Peyer's patch (tissue), 4 donors: Measurements from ENCODE around the gene SELENOI.

Experiments used
- POLR2A ChIP-seq, 2 donors: fragments of 450-650 bp; IDR thresholded peaks; one replicate each; pipeline ENCODE4 v1.5.1; 2017; ENCODE audit warnings: antibody characterized with exemption in 2 of 2, mild to moderate bottlenecking in 2 of 2, moderate library complexity in 2 of 2
- TF ChIP-seq, protein P1 (sequence below), 6 experiments: fragments of 450-650 bp in 4 of 6; fragments of 200-600 bp in 2 of 6; sonication (generic) in 1 of 6; IDR thresholded peaks; one replicate each; pipeline ENCODE4 v1.5.1; 2017 to 2019; ENCODE audit warnings: antibody characterized with exemption in 6 of 6, mild to moderate bottlenecking in 3 of 6, moderate library complexity in 1 of 6

DNA sequence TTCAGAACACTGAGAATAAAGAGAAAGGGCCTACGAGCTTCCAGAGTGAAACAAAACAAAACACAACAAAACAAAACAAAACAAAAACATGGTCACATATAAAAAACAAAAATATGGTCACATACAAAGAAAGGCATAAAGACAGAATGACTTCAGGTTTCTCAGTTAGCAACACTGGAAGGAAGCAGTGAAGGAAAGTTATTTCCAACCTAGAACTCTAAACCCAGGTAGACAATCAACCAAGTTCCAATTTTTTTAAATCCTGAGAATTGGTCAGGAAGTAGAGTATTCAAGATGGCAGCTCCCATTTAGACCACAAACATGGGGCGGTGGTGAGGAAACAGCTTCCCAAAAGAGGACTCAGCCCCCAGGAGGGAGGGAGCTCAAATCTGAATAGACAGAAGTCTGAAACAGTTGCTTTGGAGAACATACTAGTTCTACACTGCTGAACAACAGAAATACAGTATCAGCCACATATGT, 64.9 kb downstream of the SELENOI start:
- no peak for TF ChIP-seq POLR2A (IDR thresholded peaks at IDR 0.05)
- TF ChIP-seq, protein P1, sequence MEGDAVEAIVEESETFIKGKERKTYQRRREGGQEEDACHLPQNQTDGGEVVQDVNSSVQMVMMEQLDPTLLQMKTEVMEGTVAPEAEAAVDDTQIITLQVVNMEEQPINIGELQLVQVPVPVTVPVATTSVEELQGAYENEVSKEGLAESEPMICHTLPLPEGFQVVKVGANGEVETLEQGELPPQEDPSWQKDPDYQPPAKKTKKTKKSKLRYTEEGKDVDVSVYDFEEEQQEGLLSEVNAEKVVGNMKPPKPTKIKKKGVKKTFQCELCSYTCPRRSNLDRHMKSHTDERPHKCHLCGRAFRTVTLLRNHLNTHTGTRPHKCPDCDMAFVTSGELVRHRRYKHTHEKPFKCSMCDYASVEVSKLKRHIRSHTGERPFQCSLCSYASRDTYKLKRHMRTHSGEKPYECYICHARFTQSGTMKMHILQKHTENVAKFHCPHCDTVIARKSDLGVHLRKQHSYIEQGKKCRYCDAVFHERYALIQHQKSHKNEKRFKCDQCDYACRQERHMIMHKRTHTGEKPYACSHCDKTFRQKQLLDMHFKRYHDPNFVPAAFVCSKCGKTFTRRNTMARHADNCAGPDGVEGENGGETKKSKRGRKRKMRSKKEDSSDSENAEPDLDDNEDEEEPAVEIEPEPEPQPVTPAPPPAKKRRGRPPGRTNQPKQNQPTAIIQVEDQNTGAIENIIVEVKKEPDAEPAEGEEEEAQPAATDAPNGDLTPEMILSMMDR (IDR thresholded peaks at IDR 0.05): no peak
